ENCODE measurements around the gene MSANTD2. TPM values are rescaled to one million over a fixed set of nuclear protein-coding genes. Genes with fewer than 3 reads are reported as not detected.

MSANTD2 gene
- total and polyA plus RNA-seq, 9 of the 15 experiments (the other 6 are each of a cell fraction or from before 2014, with no cell fraction given) = 1.3 to 9.9 (median 5.3) TPM

GRCh38 chr11:124763156-124763947, 36.9 kb downstream of the MSANTD2 start (continued):
- TF ChIP-seq RCOR1 (IDR thresholded peaks at IDR 0.05; ENCODE audit: borderline replicate concordance in 1 of 2, low read depth in 2 of 2, low read length in 2 of 2) (peak in 1 of 2 experiments; percentile 68; a peak in 1 of 4 replicates), SRF (CRISPR knock-in tag; IDR thresholded peaks at IDR 0.05) (peak in 1 of 2 experiments; percentile 51; a peak in 1 of 4 replicates), ZBTB7A (IDR thresholded peaks at IDR 0.05; ENCODE audit: borderline replicate concordance, control insufficient read depth, low read depth, low read length) (peak; percentile 47; the same call in 1 of the 2 replicates), CTBP1 (IDR thresholded peaks at IDR 0.05; ENCODE audit: borderline replicate concordance) (0 out of 2 replicates have a peak, but pooled peaks have one; percentile 5), RAD21 (CRISPR knock-in tag; conservative IDR thresholded peaks at IDR 0.05 in 1 of 2, IDR thresholded peaks at IDR 0.05 in 1 of 2) (peak; percentile 55 to 70), ZBTB2 (IDR thresholded peaks at IDR 0.05) (0 out of 2 replicates have a peak, but pooled peaks have one; percentile 22), FOSL1 (tag; conservative IDR thresholded peaks at IDR 0.05) (0 out of 2 replicates have a peak, but pooled peaks have one; percentile 7), PATZ1 (CRISPR knock-in tag; IDR thresholded peaks at IDR 0.05; ENCODE audit: borderline replicate concordance) (no peak), CHD1 (IDR thresholded peaks at IDR 0.05; ENCODE audit: low read length) (no peak), RBFOX2 (IDR thresholded peaks at IDR 0.05; ENCODE audit: low read depth, low read length) (no peak)
- TF ChIP-seq, protein P1, sequence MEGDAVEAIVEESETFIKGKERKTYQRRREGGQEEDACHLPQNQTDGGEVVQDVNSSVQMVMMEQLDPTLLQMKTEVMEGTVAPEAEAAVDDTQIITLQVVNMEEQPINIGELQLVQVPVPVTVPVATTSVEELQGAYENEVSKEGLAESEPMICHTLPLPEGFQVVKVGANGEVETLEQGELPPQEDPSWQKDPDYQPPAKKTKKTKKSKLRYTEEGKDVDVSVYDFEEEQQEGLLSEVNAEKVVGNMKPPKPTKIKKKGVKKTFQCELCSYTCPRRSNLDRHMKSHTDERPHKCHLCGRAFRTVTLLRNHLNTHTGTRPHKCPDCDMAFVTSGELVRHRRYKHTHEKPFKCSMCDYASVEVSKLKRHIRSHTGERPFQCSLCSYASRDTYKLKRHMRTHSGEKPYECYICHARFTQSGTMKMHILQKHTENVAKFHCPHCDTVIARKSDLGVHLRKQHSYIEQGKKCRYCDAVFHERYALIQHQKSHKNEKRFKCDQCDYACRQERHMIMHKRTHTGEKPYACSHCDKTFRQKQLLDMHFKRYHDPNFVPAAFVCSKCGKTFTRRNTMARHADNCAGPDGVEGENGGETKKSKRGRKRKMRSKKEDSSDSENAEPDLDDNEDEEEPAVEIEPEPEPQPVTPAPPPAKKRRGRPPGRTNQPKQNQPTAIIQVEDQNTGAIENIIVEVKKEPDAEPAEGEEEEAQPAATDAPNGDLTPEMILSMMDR (IDR thresholded peaks at IDR 0.05 in 2 of 3, conservative IDR thresholded peaks at IDR 0.05 in 1 of 3; ENCODE audit: insufficient read depth in 2 of 3, low read depth in 1 of 3, low read length in 3 of 3) = peak; percentile 82 to 84 (median 84)
- TF ChIP-seq, protein P2, sequence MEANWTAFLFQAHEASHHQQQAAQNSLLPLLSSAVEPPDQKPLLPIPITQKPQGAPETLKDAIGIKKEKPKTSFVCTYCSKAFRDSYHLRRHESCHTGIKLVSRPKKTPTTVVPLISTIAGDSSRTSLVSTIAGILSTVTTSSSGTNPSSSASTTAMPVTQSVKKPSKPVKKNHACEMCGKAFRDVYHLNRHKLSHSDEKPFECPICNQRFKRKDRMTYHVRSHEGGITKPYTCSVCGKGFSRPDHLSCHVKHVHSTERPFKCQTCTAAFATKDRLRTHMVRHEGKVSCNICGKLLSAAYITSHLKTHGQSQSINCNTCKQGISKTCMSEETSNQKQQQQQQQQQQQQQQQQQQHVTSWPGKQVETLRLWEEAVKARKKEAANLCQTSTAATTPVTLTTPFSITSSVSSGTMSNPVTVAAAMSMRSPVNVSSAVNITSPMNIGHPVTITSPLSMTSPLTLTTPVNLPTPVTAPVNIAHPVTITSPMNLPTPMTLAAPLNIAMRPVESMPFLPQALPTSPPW (CRISPR knock-in tag; IDR thresholded peaks at IDR 0.05) = peak; percentile 89
- TF ChIP-seq, protein P3, sequence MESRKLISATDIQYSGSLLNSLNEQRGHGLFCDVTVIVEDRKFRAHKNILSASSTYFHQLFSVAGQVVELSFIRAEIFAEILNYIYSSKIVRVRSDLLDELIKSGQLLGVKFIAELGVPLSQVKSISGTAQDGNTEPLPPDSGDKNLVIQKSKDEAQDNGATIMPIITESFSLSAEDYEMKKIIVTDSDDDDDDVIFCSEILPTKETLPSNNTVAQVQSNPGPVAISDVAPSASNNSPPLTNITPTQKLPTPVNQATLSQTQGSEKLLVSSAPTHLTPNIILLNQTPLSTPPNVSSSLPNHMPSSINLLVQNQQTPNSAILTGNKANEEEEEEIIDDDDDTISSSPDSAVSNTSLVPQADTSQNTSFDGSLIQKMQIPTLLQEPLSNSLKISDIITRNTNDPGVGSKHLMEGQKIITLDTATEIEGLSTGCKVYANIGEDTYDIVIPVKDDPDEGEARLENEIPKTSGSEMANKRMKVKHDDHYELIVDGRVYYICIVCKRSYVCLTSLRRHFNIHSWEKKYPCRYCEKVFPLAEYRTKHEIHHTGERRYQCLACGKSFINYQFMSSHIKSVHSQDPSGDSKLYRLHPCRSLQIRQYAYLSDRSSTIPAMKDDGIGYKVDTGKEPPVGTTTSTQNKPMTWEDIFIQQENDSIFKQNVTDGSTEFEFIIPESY (CRISPR knock-in tag; IDR thresholded peaks at IDR 0.05) = no peak
- TF ChIP-seq, protein P4, sequence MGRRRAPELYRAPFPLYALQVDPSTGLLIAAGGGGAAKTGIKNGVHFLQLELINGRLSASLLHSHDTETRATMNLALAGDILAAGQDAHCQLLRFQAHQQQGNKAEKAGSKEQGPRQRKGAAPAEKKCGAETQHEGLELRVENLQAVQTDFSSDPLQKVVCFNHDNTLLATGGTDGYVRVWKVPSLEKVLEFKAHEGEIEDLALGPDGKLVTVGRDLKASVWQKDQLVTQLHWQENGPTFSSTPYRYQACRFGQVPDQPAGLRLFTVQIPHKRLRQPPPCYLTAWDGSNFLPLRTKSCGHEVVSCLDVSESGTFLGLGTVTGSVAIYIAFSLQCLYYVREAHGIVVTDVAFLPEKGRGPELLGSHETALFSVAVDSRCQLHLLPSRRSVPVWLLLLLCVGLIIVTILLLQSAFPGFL (CRISPR knock-in tag; IDR thresholded peaks at IDR 0.05) = 0 out of 2 replicates have a peak, but pooled peaks have one; percentile 6
